Liver (tissue), 9 donors: ENCODE measurements around the gene FAM120AOS. TPM values are rescaled to one million over a fixed set of nuclear protein-coding genes. Genes with fewer than 3 reads are reported as not detected.
A peak's percentile ranks its signal among the peaks of the same experiment; 100 is the strongest.

Experiments used
- DNase-seq: peaks from one replicate; pipeline ENCODE4 v3.0.0-alpha.2; 2017; ENCODE audit warnings: low spot score
- H3K27ac ChIP-seq, 2 donors: one replicate each; pipeline ENCODE4 v1.7.0; 2013; ENCODE audit warnings: inconsistent platforms in 2 of 2, low read length in 2 of 2, control low read depth in 1 of 2, low read depth in 1 of 2, mild to moderate bottlenecking in 1 of 2
- H3K27me3 ChIP-seq, 4 donors: one replicate each; pipeline versions ENCODE4 v1.6.1 to v1.7.0; 2013; ENCODE audit warnings: low read length in 3 of 4, inconsistent platforms in 1 of 4, mild to moderate bottlenecking in 1 of 4, moderate library complexity in 1 of 4; ENCODE audit not compliant: control insufficient read depth in 4 of 4, insufficient read depth in 4 of 4
- H3K36me3 ChIP-seq, 4 donors: one replicate each; pipeline versions ENCODE4 v1.6.1 to v1.7.0; 2013; ENCODE audit warnings: low read length in 3 of 4, mild to moderate bottlenecking in 3 of 4, low read depth in 1 of 4, moderate library complexity in 1 of 4; ENCODE audit not compliant: control insufficient read depth in 4 of 4, insufficient read depth in 3 of 4
- H3K4me1 ChIP-seq, 4 donors: one replicate each; pipeline versions ENCODE4 v1.6.1 to v1.7.0; 2013; ENCODE audit warnings: low read length in 3 of 4, mild to moderate bottlenecking in 3 of 4, moderate library complexity in 1 of 4; ENCODE audit not compliant: control insufficient read depth in 4 of 4, insufficient read depth in 4 of 4
- H3K4me3 ChIP-seq, 3 donors: one replicate each; pipeline versions ENCODE4 v1.6.1 to v1.7.0; 2013; ENCODE audit warnings: low read length in 3 of 3, control low read depth in 1 of 3, low read depth in 1 of 3, mild to moderate bottlenecking in 1 of 3
- H3K9ac ChIP-seq, 2 donors: one replicate each; pipeline ENCODE4 v1.7.0; 2013; ENCODE audit warnings: low read length in 2 of 2, mild to moderate bottlenecking in 2 of 2, moderate library complexity in 2 of 2, control low read depth in 1 of 2, low read depth in 1 of 2
- H3K9me3 ChIP-seq, 4 donors: one replicate each; pipeline versions ENCODE4 v1.6.1 to v1.7.0; 2013; ENCODE audit warnings: low read length in 3 of 4; ENCODE audit not compliant: control insufficient read depth in 4 of 4
- CTCF ChIP-seq: fragments of 150-350 bp; IDR thresholded peaks from 2 replicates; pipeline ENCODE4 v1.5.1; 2017; ENCODE audit warnings: improper control_type of control experiment, low read depth, low read length; ENCODE audit not compliant: missing input control
- EGR1 ChIP-seq, 2 donors: IDR thresholded peaks; 2 replicates each; pipeline ENCODE4 v1.6.1; 2016 to 2018; ENCODE audit warnings: antibody characterized with exemption in 2 of 2, low read depth in 2 of 2
- FOXA1 ChIP-seq: IDR thresholded peaks from 2 replicates; pipeline ENCODE4 v1.6.1; 2016; ENCODE audit warnings: antibody characterized with exemption
- FOXA2 ChIP-seq: IDR thresholded peaks from 2 replicates; pipeline ENCODE4 v1.6.1; 2016; ENCODE audit warnings: antibody characterized with exemption
- GABPA ChIP-seq, 2 donors: IDR thresholded peaks in 1 of 2; conservative IDR thresholded peaks in 1 of 2; 2 replicates each; pipeline ENCODE4 v1.6.1; 2016; ENCODE audit warnings: antibody characterized with exemption in 2 of 2, mild to moderate bottlenecking in 1 of 2, moderate library complexity in 1 of 2
- HNF4A ChIP-seq, 2 donors: conservative IDR thresholded peaks; 2 replicates each; pipeline ENCODE4 v1.6.1; 2016; ENCODE audit warnings: antibody characterized with exemption in 2 of 2, mild to moderate bottlenecking in 2 of 2
- JUND ChIP-seq, 2 donors: IDR thresholded peaks; 2 replicates each; pipeline ENCODE4 v1.6.1; 2016; ENCODE audit warnings: antibody characterized with exemption in 2 of 2
- NR2F2 ChIP-seq: IDR thresholded peaks from 2 replicates; pipeline ENCODE4 v1.6.1; 2016; ENCODE audit warnings: antibody characterized with exemption
- RAD21 ChIP-seq, 2 donors: IDR thresholded peaks; 2 replicates each; pipeline ENCODE4 v1.6.1; 2016; ENCODE audit warnings: antibody characterized with exemption in 2 of 2, mild to moderate bottlenecking in 2 of 2
- SP1 ChIP-seq: IDR thresholded peaks from 2 replicates; pipeline ENCODE4 v1.6.1; 2018; ENCODE audit warnings: antibody characterized with exemption, mild to moderate bottlenecking
- TAF1 ChIP-seq: conservative IDR thresholded peaks from 2 replicates; pipeline ENCODE4 v1.6.1; 2016; ENCODE audit warnings: antibody characterized with exemption, mild to moderate bottlenecking
- YY1 ChIP-seq: IDR thresholded peaks from 2 replicates; pipeline ENCODE4 v1.6.1; 2016; ENCODE audit warnings: antibody characterized with exemption, mild to moderate bottlenecking
- ZBTB33 ChIP-seq: IDR thresholded peaks from 2 replicates; pipeline ENCODE4 v1.6.1; 2016; ENCODE audit warnings: antibody characterized with exemption
- WGBS: extraction: QIAGEN DNeasy Blood & Tissue Kit; methylation state at CpG from one replicate; pipeline ENCODE4 v1.1.7; 2013; 5-methylcytosine and 5-hydroxymethylcytosine counted together
- polyA plus RNA-seq, 2 donors: library from polyadenylated mRNA; stranded (reverse) in 1 of 2; unstranded in 1 of 2; fragments of 200-250 nt in 1 of 2; fragments of >200 nt in 1 of 2; fragmentation: Nextera tagmentation in 1 of 2; extraction: Ambion mirVana in 1 of 2; gene quantifications; one replicate each; pipeline versions ENCODE4 v1.2.1 to v1.2.3, GENCODE V29; 2013 to 2015
- total RNA-seq, 2 donors: library from RNA; depleted of rRNA; stranded (reverse); fragments of >200 nt; gene quantifications; one replicate each; pipeline ENCODE4 v1.2.3, GENCODE V29; 2014
- TF ChIP-seq, protein P1 (sequence below): IDR thresholded peaks from 2 replicates; pipeline ENCODE4 v1.6.1; 2016; ENCODE audit warnings: antibody characterized with exemption, mild to moderate bottlenecking
- TF ChIP-seq, protein P2 (sequence below): IDR thresholded peaks from 2 replicates; pipeline ENCODE4 v1.6.1; 2016; ENCODE audit warnings: antibody characterized with exemption
- donor health status: healthy.
- donor health status: healthy.
- donor health status: healthy.
- donor health status: healthy.
- donor health status: healthy.

FAM120AOS gene
- total and polyA plus RNA-seq, 4 donors: 16.4 to 25.0 (median 17.3) TPM

GRCh38 chr9:93461821-93462220, 8.4 kb upstream of the FAM120AOS start:
- H3K4me1 ChIP-seq: peaks cover 18 to 44% (median 23%) of the 10 kb centered on the region in 4 donors
- 44% methylated on average over 2 of the region's 2 CpGs for WGBS

DNA sequence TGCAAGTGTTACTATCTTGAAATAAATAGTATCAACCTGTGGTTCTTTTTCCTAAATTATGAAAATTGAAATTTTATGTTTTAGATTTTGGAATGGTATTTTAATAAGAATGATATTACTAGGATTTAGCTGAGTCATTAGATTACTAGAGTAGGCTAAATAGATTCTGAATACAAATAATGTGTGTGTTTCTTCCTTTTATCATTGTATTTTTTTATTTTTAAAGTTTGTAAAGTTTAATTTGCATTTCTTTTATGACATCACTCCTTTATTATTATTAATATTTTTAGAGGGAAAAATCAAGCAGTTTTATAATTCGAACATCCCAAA, 8.0 kb upstream of the FAM120AOS start:
- no peaks in the 10 kb centered on the region for H3K27me3 ChIP-seq
- H3K9ac ChIP-seq: no peak overlapping the region
- no peaks in the 10 kb centered on the region for H3K36me3 ChIP-seq
- WGBS: 98% methylated on average over 1 of the region's 1 CpG
- no peak overlapping the region for H3K4me3 ChIP-seq
- no peak overlapping the region for H3K27ac ChIP-seq
- DNase-seq: no peak
- H3K4me1 ChIP-seq: peaks cover 17 to 42% (median 18%) of the 10 kb centered on the region in 4 donors
- no peaks in the 10 kb centered on the region for H3K9me3 ChIP-seq
- TF ChIP-seq FOXA2 (no peak), JUND (IDR thresholded peaks at IDR 0.05) (no peak), YY1 (no peak), EGR1 (IDR thresholded peaks at IDR 0.05; ENCODE audit: low read depth in 2 of 2) (no peak), TAF1 (no peak), GABPA (IDR thresholded peaks at IDR 0.05 in 1 of 2, conservative IDR thresholded peaks at IDR 0.05 in 1 of 2) (no peak), CTCF (no peak), RAD21 (IDR thresholded peaks at IDR 0.05) (no peak), NR2F2 (no peak), SP1 (no peak), ZBTB33 (no peak)
- TF ChIP-seq, protein P1, sequence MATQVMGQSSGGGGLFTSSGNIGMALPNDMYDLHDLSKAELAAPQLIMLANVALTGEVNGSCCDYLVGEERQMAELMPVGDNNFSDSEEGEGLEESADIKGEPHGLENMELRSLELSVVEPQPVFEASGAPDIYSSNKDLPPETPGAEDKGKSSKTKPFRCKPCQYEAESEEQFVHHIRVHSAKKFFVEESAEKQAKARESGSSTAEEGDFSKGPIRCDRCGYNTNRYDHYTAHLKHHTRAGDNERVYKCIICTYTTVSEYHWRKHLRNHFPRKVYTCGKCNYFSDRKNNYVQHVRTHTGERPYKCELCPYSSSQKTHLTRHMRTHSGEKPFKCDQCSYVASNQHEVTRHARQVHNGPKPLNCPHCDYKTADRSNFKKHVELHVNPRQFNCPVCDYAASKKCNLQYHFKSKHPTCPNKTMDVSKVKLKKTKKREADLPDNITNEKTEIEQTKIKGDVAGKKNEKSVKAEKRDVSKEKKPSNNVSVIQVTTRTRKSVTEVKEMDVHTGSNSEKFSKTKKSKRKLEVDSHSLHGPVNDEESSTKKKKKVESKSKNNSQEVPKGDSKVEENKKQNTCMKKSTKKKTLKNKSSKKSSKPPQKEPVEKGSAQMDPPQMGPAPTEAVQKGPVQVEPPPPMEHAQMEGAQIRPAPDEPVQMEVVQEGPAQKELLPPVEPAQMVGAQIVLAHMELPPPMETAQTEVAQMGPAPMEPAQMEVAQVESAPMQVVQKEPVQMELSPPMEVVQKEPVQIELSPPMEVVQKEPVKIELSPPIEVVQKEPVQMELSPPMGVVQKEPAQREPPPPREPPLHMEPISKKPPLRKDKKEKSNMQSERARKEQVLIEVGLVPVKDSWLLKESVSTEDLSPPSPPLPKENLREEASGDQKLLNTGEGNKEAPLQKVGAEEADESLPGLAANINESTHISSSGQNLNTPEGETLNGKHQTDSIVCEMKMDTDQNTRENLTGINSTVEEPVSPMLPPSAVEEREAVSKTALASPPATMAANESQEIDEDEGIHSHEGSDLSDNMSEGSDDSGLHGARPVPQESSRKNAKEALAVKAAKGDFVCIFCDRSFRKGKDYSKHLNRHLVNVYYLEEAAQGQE: no peak
- TF ChIP-seq, protein P2, sequence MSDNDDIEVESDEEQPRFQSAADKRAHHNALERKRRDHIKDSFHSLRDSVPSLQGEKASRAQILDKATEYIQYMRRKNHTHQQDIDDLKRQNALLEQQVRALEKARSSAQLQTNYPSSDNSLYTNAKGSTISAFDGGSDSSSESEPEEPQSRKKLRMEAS: no peak

More at GRCh38 chr9:93461821-93462220, 8.4 kb upstream of the FAM120AOS start:
- H3K27me3 ChIP-seq: no peaks in the 10 kb centered on the region
- H3K36me3 ChIP-seq: no peaks in the 10 kb centered on the region
- H3K9me3 ChIP-seq: no peaks in the 10 kb centered on the region
- TF ChIP-seq ZBTB33 (no peak), FOXA1 (no peak), JUND (IDR thresholded peaks at IDR 0.05) (no peak), TAF1 (no peak), SP1 (no peak), HNF4A (conservative IDR thresholded peaks at IDR 0.05) (peak in 1 of 2 donors; percentile 11)
- H3K27ac ChIP-seq: no peak overlapping the region
- no peak overlapping the region for H3K4me3 ChIP-seq
- H3K9ac ChIP-seq: no peak overlapping the region
- DNase-seq: no peak
